NOMO-1 (cell line): ENCODE data around the gene CYP46A1.

Experiments used
- DNase-seq, 2 experiments: peaks; one replicate each; lab custom pipeline; 2025; ENCODE audit not compliant: unreplicated experiment in 2 of 2; lab: John Stamatoyannopoulos, UW

CYP46A1 gene

GRCh38 chr14:99727096-99727870, 43.2 kb downstream of the CYP46A1 start:
- no peak for DNase-seq

GRCh38 chr14:99728231-99728920, 44.3 kb downstream of the CYP46A1 start:
- DNase-seq: no peak

- no peak for DNase-seq
These were observed 44.9 kb downstream of the CYP46A1 start for GRCh38 chr14:99728981-99729451.

GRCh38 chr14:99729991-99730875, 46.1 kb downstream of the CYP46A1 start:
- peak in 1 of 2 experiments; percentile 14 for DNase-seq

GRCh38 chr14:99730876-99731546, 46.9 kb downstream of the CYP46A1 start:
- no peak for DNase-seq

GRCh38 chr14:99731547-99732435, 47.7 kb downstream of the CYP46A1 start:
- DNase-seq: no peak

GRCh38 chr14:99732436-99733210, 48.5 kb downstream of the CYP46A1 start:
- no peak for DNase-seq

- DNase-seq: no peak
These were observed 49.1 kb downstream of the CYP46A1 start for GRCh38 chr14:99733211-99733539.

GRCh38 chr14:99733540-99734405, 49.7 kb downstream of the CYP46A1 start:
- DNase-seq: no peak

GRCh38 chr14:99734406-99735051, 50.4 kb downstream of the CYP46A1 start:
- DNase-seq: no peak

GRCh38 chr14:99735189-99736135, 51.4 kb downstream of the CYP46A1 start:
- DNase-seq: no peak

GRCh38 chr14:99736603-99737371, 52.7 kb downstream of the CYP46A1 start:
- DNase-seq: no peak

- no peak for DNase-seq
These were observed 53.4 kb downstream of the CYP46A1 start for GRCh38 chr14:99737451-99737951.

- DNase-seq: no peak
These were observed 54.0 kb downstream of the CYP46A1 start for GRCh38 chr14:99737956-99738667.

- DNase-seq: no peak
These were observed 56.3 kb downstream of the CYP46A1 start for GRCh38 chr14:99740411-99740810.
